EH (cell line): ENCODE data around the gene CYB5R2.
"Not testable (repeated sequence)": the region's sequence is repeated elsewhere in the genome, so short reads cannot be mapped to it uniquely, and the experiment has no call there.

Experiments
- DNase-seq: peaks from one replicate; pipeline ENCODE4 v3.0.0-alpha.2; 2015; ENCODE audit warnings: low read depth

CYB5R2 gene

DNA sequence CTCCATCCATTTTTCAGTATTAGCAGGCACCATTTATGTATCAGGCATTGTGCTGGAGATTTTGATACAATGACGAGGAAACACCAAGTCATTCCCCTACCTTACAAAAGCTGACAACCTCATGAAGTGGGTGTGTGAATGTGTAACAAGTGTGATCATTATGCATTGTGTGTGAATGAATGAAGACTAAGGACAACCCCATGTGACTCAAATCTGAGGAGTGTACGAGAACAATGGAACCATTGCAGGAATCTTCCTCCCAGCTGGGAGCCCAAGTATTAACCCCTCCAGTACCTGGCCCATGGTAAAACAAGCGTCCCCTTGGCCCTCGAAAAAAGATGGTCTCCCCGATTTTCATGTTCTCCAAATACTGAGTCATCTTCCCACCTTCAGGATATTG lies 4.4 kb downstream of the CYB5R2 start:
- DNase-seq: no peak

DNA sequence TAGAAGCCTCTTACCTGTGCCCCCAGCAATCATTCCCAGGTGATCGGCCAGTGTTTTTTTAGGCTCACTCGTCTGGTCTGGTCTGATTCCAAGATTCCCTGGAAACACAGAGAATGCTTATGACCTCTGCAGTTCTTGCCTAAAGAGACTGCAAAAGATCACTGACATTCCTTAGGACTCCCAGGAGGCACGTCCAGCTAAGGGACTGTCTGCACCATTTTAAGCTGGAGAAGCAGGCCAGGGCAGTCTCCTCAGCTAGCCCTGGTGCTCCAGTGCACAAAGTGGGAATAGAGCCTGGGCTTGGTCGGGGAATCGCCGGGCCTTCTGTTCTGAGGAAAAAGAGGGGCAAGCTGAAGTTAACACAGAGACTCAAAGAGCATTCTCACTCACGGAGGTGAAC lies 4.8 kb downstream of the CYB5R2 start:
- DNase-seq: no peak

DNA sequence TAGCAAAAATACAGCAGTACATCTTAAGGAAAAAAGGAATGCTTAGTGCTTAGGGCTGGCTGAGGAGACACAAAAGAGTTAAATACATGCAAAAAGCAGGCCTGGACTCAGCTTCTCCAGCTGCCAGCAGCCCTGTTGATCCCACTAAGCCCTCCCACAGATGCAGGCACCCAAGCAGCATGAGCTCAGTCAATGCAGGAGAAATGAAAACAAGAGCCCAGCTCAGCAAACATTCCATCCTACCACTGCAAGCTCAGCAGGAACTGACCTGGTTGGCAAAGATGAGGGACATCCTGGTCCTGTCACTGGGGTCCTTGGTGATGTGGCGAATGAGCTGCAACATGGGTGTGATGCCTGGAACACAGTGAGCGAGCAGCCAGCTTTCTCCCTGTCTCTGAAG lies 5.8 kb downstream of the CYB5R2 start:
- no peak for DNase-seq

GRCh38 chr11:7666292-7666866 lies 6.9 kb downstream of the CYB5R2 start:
- no peak for DNase-seq

DNA sequence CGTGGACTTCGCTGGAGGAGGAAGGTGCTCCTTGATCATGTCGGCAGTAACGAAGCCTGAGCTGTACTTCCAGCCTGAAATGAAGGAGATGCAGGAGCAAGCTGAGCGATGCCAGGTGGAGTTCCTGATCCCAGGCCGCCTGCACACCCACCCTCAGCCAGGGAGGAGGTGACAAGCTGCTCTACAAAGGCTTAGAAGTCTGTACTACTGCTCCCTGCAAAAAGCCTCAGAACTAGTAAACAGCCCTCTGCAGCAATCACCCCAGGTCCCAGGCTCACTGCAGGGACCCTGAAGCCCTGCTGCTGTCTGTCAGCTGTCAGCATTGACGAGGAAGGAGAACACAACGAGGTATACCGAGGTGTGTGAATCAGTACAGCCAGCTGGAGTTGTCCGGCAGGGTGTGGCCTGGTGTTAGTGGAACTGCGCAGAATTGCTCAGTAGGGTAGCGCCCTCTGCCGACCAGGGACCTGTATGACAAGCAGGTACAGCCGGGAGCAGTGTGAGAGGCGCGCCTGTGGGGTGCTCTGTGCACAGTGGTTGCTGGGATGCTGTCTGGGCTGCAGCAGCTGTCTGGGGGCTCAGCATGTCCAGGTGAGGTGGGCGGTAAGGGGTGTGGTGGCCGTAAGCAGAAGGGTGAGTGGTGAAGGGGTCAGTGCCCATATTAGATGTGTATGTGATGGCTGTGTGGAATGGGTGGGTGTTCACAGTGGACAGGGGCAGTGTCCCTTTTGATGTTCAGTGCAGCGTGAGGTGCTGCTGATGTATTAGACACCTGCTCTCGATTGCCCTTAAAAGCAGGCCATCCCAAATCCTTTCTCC lies 7.6 kb downstream of the CYB5R2 start:
- DNase-seq: peak; percentile 70

DNA sequence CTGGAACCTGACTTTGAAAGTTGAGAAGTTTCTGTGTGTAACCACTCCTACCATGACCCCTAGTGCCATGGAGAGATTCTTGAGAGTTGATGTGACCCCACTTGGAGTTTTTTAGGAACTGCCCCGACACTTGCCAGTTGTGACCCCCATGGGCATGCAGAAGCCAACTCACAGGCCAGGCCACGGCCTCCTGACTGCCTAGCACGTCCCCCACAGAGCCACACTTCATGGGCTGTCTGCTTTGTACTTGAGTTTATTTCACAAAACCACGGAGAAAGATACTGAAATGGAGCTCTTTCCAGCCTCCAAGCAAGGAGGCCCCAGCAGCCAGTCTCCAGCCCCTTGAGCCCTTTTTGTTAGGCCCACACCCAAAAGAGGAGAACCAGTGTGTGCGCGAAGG lies 8.4 kb downstream of the CYB5R2 start:
- DNase-seq: no peak

GRCh38 chr11:7663531-7663930 lies 9.8 kb downstream of the CYB5R2 start:
- DNase-seq: not testable (repeated sequence)

- peak; percentile 77 for DNase-seq
Observed at GRCh38 chr11:7657306-7658025, 15.8 kb downstream of the CYB5R2 start.

DNA sequence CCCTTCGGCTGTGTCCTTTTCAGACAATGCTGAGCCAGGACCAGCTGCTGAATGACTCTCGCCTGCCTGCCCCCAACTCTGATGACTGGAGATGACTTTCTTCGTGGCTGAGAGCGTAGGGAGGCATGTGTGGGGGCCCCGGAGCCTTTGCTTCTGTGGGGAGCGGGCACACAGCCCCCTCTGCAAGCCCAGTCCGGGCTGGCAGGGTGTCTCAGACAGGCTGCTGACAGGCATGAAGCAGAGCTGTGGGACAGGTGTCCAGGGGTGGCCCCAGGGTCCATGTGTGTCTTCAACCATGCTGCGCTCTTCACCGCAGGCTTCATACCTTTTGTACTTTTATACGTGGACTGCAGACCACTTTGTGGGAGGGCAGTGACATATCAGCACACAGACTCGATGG lies 16.6 kb downstream of the CYB5R2 start:
- DNase-seq: no peak

DNA sequence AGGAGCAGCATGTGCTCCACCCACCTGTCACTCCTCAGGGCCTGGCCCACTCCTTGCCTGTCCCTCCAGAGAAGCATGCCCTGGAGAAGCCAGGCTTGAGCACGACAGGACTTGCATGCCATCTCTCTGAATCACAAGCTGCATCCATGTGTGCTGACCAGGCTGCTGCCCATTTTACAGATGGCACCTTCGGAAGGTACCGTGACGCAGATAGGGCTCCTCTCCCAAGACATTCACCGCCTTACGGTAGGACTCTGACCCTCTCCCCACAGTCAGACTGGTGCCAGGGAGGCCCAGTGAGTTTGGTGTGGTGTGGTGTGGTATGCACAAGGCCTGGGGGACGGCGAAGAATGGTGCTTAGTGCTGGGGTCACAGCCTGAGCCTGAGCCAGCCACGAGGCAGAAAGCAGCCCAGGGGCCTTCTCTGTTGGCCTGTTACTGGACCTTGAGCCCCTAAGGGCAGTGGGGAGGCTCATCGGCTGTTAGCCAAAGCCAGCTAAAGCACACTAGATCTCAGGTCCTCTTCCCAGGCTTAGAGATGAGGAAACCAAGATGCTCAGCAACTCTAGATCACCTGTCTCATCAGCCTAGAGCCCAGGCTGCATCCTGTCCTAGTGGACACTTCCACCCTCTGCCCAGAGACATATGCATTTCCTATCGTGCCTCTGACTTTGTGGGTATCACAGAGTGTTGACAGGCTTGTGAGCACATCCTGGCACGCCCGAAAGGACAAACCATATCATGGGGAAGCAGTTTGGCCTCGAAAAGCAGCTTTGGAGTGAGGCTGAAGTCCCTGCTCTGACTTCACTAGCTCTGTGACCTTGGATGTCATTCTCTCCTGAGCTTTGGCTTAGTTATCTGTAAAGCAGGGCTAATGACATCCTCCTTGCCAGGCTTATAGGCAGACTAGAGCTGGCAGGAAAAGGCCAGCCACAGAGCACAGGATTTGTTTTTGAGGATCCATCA lies 17.8 kb downstream of the CYB5R2 start:
- DNase-seq: peak; percentile 24

- no peak for DNase-seq
Observed at GRCh38 chr11:7654195-7654705, 19.1 kb downstream of the CYB5R2 start.

DNA sequence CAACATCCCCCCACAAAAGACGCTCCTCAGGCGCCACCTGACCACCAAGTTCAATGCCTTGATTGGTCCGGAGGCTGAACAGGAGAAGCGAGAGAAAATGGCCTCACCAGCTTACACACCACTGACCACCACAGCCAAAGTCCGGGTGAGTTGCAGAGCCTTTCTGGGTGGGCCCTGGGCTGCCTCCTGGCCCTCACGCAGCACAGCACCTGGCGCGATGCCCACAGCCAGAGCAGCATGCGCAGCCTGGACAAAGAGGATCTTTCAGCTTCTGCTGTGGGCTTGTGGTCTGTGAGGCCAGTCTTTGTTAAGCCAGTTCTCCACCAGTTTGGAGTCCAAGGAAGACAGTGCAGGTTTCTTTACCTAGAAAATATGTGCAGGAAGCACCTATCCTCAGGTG lies 21.6 kb downstream of the CYB5R2 start:
- DNase-seq: no peak

- peak; percentile 88 for DNase-seq
Observed at GRCh38 chr11:7651140-7651551, 22.2 kb downstream of the CYB5R2 start.

GRCh38 chr11:7648264-7648663 lies 25.0 kb downstream of the CYB5R2 start:
- DNase-seq: no peak

GRCh38 chr11:7646866-7647265 lies 26.4 kb downstream of the CYB5R2 start:
- no peak for DNase-seq

GRCh38 chr11:7645206-7645605 lies 28.1 kb downstream of the CYB5R2 start:
- no peak for DNase-seq

- no peak for DNase-seq
Observed at GRCh38 chr11:7643314-7643713, 30.0 kb downstream of the CYB5R2 start.

- no peak for DNase-seq
Observed at GRCh38 chr11:7642747-7643146, 30.6 kb downstream of the CYB5R2 start.

DNA sequence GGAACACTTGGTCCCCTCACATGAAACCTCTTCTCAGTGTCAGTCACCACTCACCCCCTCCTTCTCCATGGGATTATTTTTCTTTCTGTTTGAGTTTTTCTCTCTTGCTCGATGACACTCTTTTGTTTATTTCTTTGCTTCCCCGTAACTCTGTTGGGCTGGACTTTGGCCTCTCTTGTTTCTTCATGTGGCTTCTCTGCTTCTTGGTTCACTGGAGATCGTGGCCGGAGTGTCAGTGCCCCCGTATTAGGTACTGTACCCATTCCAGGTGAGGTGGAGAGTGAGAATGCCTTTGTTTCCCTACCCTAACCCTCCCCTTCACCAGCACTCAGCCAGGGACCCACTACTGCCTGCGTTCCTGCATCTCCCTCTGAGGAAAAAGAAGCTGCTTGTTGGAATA lies 32.5 kb downstream of the CYB5R2 start:
- DNase-seq: no peak

DNA sequence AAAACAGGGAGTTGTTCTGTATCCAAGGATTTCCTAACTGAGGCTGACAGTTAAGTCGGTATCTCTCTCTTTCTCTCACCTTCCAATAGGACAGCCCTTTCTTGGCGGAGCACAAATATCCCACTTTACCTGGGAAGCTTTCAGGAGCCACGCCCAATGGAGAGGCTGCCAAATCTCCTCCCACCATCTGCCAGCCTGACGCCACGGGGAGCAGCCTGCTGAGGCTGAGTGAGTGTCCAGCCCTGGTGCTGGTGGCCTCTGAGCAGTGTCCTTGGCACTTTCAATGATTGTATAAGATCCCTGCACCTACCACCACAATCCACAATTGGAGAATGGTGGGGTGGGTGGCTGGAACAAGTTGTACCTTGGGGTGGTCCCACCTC lies 33.7 kb downstream of the CYB5R2 start:
- DNase-seq: no peak

GRCh38 chr11:7638710-7639642 lies 34.3 kb downstream of the CYB5R2 start:
- DNase-seq: no peak
